Panc1 (cell line): ENCODE data around the gene PTPRS. TPM values are rescaled to one million over a fixed set of nuclear protein-coding genes. Genes with fewer than 3 reads are reported as not detected.

Source experiments
- ATAC-seq: fragments of 200-7000 bp; cut with Tn5 transposase; 2 replicates; pipeline ENCODE4 v1.9.1; 2020; ENCODE audit warnings: mild to moderate bottlenecking, moderate library complexity
- Bru-seq: library from RNA; stranded (reverse); fragments of 400-500 nt; gene quantifications from one replicate; lab custom pipeline; 2021; lab: Mats Ljungman, UMichigan
- BruChase-seq, 2 experiments: library from RNA; stranded (reverse); fragments of 400-500 nt; gene quantifications; one replicate each; lab custom pipeline; 2021; lab: Mats Ljungman, UMichigan
- BruUV-seq: library from RNA; stranded (reverse); fragments of 400-500 nt; replicated peaks from 2 replicates; lab custom pipeline; 2021; lab: Mats Ljungman, UMichigan
- CTCF ChIA-PET: fragments of 300-600 bp; sonication (Branson Sonifier 250); formaldehyde crosslinking; loops from one replicate; lab custom pipeline; 2022; ENCODE audit warnings: antibody characterized with exemption; lab: Charles Lee
- POLR2A ChIA-PET: fragments of 300-600 bp; sonication (Branson Sonifier 250); formaldehyde crosslinking; loops from one replicate; lab custom pipeline; 2022; ENCODE audit warnings: antibody characterized with exemption; lab: Charles Lee
- DNase-seq: peaks from one replicate; pipeline ENCODE4 v3.0.0-alpha.2; 2010; ENCODE audit warnings: low read depth, low spot score
- H3K27ac ChIP-seq: 2 replicates; pipeline ENCODE4 v1.5.1; 2011; ENCODE audit warnings: mild to moderate bottlenecking, low read length, inconsistent platforms
- H3K27me3 ChIP-seq: fragments of 200-500 bp; sonication (Bioruptor generic); 2 replicates; pipeline ENCODE4 v1.6.0; 2014; ENCODE audit warnings: low read length, inconsistent platforms; ENCODE audit not compliant: control insufficient read depth, insufficient read depth
- H3K36me3 ChIP-seq: fragments of 200-500 bp; sonication (Bioruptor generic); 2 replicates; pipeline ENCODE4 v1.5.1; 2014; ENCODE audit warnings: inconsistent platforms, mild to moderate bottlenecking, low read length, moderate library complexity; ENCODE audit not compliant: control insufficient read depth, insufficient read depth
- H3K4me1 ChIP-seq: 2 replicates; pipeline ENCODE4 v1.5.1; 2011; ENCODE audit warnings: inconsistent platforms, mild to moderate bottlenecking, low read length, moderate library complexity; ENCODE audit not compliant: control insufficient read depth, insufficient read depth
- H3K4me3 ChIP-seq, 2 experiments: 2 replicates each; pipeline ENCODE4 v1.5.1; 2011 to 2012; ENCODE audit warnings: low read depth in 2 of 2, low read length in 2 of 2, mild to moderate bottlenecking in 2 of 2, inconsistent platforms in 1 of 2, moderate library complexity in 1 of 2
- H3K9me3 ChIP-seq: fragments of 200-500 bp; sonication (Bioruptor generic); 2 replicates; pipeline ENCODE4 v1.5.1; 2014; ENCODE audit warnings: low read depth, mild to moderate bottlenecking, inconsistent platforms, low read length, moderate library complexity; ENCODE audit not compliant: control insufficient read depth, insufficient read depth
- CTCF ChIP-seq: fragments of 450-650 bp; IDR thresholded peaks from 2 replicates; pipeline ENCODE4 v1.5.1; 2017; ENCODE audit warnings: mild to moderate bottlenecking
- POLR2AphosphoS5 ChIP-seq: IDR thresholded peaks from 2 replicates; pipeline ENCODE4 v1.6.1; 2012; ENCODE audit warnings: mild to moderate bottlenecking, low read depth, low read length, moderate library complexity
- SIN3A ChIP-seq: IDR thresholded peaks from 2 replicates; pipeline ENCODE4 v1.6.1; 2012; ENCODE audit warnings: low read depth, mild to moderate bottlenecking, low read length, moderate library complexity, borderline replicate concordance; ENCODE audit not compliant: insufficient read depth
- TCF7L2 ChIP-seq: IDR thresholded peaks from 2 replicates; pipeline ENCODE4 v1.6.1; 2011; ENCODE audit warnings: mild to moderate bottlenecking, low read depth, low read length, inconsistent platforms
- in situ Hi-C: cut with HindIII; loops from 2 replicates; pipeline ENCODE4 v1.10.0; 2016; ENCODE audit warnings: low sequenced_read_pairs, low pct_unique_long_range_greater_than_20kb
- intact Hi-C: fragments of 100-400 bp; cut with micrococcal nuclease; formaldehyde crosslinking; loops from one replicate; pipeline ENCODE4 v1.10.0; 2022; ENCODE audit not compliant: unreplicated experiment
- long read RNA-seq: library from polyadenylated mRNA; unstranded; transcript quantifications from one replicate; pipeline ENCODE4 v2.0.0, GENCODE V29; 2021; ENCODE audit not compliant: unreplicated experiment
- polyA plus RNA-seq: library from polyadenylated mRNA; unstranded; fragments of >200 nt; gene quantifications from one replicate; pipeline ENCODE4 v1.2.1, GENCODE V29; 2012; ENCODE audit warnings: missing spikeins; ENCODE audit not compliant: insufficient read length
- total RNA-seq: library from RNA; stranded (reverse); gene quantifications from one replicate; pipeline ENCODE4 v1.2.1, GENCODE V29; 2021; ENCODE audit not compliant: unreplicated experiment
- TF ChIP-seq, protein P1 (sequence below), 2 experiments: IDR thresholded peaks; 2 replicates each; pipeline ENCODE4 v1.6.1; 2011 to 2012; ENCODE audit warnings: low read depth in 2 of 2, control low read depth in 1 of 2, low read length in 1 of 2, mild to moderate bottlenecking in 1 of 2, moderate library complexity in 1 of 2; ENCODE audit not compliant: insufficient read depth in 1 of 2

Gene PTPRS
- total RNA-seq (85.4 TPM), Bru-seq, nascent RNA (percentile 53 among the genes with signal in this experiment), BruChase-seq, experiment 1, labeled RNA remaining after a 2-hour chase (percentile 59 among the genes with signal in this experiment), BruChase-seq, experiment 2, labeled RNA remaining after a 6-hour chase (percentile 65 among the genes with signal in this experiment)
- 65.9 TPM for polyA plus RNA-seq
- long read RNA-seq, partial matches to known transcripts: 45 of 67 reads
- long read RNA-seq, other reads (novel, unspliced or antisense): 21 of 67 reads

- H3K36me3 ChIP-seq: no peaks in the 10 kb centered on the region
- peak within 1 kb of the TSS; percentile 57 to 61 for H3K4me3 ChIP-seq
- ATAC-seq (peak; percentile 90), DNase-seq (no peak)
- in situ Hi-C loops (no loop called here), intact Hi-C loops (no loop called here)
- CTCF ChIA-PET: no interaction called here
- TF ChIP-seq CTCF (no peak), TCF7L2 (peak; percentile 62; the same call in 1 of the 2 replicates)
- POLR2A ChIA-PET: no interaction called here
- no peak within 1 kb of the TSS for H3K27ac ChIP-seq
- no peaks in the 10 kb centered on the region for H3K27me3 ChIP-seq
- no TSS peak for BruUV-seq
- H3K4me1 ChIP-seq: peaks cover 8% of the 10 kb centered on the region; the same call in 1 of the 2 replicates
- no peaks in the 10 kb centered on the region for H3K9me3 ChIP-seq
Observed at GRCh38 chr19:5340637-5341447, at the start of gene PTPRS. Gene PTPRS, minus strand, starts transcription at chr19:5340812. Its CDS starts 54,672 bp downstream, at chr19:5286140.

- intact Hi-C loops: no loop called here
- no TSS peak for BruUV-seq
- CTCF ChIA-PET: no interaction called here
Observed at GRCh38 chr19:5389353-5389752, 48.7 kb upstream of the PTPRS start.

More at GRCh38 chr19:5389353-5389752, 48.7 kb upstream of the PTPRS start:
- Histone ChIP-seq H3K27ac (no peak overlapping the region), H3K4me3 (no peak overlapping the region), H3K36me3 (no peaks in the 10 kb centered on the region), H3K27me3 (no peaks in the 10 kb centered on the region), H3K4me1 (no peaks in the 10 kb centered on the region), H3K9me3 (no peaks in the 10 kb centered on the region)
- POLR2A ChIA-PET: no interaction called here
- in situ Hi-C loops: no loop called here
- ATAC-seq (no peak), DNase-seq (no peak)
- TF ChIP-seq TCF7L2 (no peak), POLR2AphosphoS5 (no peak), CTCF (no peak), SIN3A (no peak)
- TF ChIP-seq, protein P1, sequence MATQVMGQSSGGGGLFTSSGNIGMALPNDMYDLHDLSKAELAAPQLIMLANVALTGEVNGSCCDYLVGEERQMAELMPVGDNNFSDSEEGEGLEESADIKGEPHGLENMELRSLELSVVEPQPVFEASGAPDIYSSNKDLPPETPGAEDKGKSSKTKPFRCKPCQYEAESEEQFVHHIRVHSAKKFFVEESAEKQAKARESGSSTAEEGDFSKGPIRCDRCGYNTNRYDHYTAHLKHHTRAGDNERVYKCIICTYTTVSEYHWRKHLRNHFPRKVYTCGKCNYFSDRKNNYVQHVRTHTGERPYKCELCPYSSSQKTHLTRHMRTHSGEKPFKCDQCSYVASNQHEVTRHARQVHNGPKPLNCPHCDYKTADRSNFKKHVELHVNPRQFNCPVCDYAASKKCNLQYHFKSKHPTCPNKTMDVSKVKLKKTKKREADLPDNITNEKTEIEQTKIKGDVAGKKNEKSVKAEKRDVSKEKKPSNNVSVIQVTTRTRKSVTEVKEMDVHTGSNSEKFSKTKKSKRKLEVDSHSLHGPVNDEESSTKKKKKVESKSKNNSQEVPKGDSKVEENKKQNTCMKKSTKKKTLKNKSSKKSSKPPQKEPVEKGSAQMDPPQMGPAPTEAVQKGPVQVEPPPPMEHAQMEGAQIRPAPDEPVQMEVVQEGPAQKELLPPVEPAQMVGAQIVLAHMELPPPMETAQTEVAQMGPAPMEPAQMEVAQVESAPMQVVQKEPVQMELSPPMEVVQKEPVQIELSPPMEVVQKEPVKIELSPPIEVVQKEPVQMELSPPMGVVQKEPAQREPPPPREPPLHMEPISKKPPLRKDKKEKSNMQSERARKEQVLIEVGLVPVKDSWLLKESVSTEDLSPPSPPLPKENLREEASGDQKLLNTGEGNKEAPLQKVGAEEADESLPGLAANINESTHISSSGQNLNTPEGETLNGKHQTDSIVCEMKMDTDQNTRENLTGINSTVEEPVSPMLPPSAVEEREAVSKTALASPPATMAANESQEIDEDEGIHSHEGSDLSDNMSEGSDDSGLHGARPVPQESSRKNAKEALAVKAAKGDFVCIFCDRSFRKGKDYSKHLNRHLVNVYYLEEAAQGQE (IDR thresholded peaks at IDR 0.05; ENCODE audit: insufficient read depth in 1 of 2, low read depth in 2 of 2, low read length in 1 of 2): no peak
